Uterus (tissue), 4 donors: ENCODE results near the gene PREX1. TPM values are rescaled to one million over a fixed set of nuclear protein-coding genes. Genes with fewer than 3 reads are reported as not detected.

Experiments used
- DNase-seq, 2 donors: peaks; one replicate each; pipeline ENCODE4 v3.0.0-alpha.2; 2019 to 2020
- H3K27ac ChIP-seq, 2 donors: fragments of 200-600 bp; sonication (generic); 1 replicate in 1 of 2; 2 replicates in 1 of 2; pipeline ENCODE4 v1.5.1; 2016 to 2018
- H3K27me3 ChIP-seq, 2 donors: fragments of 200-600 bp; sonication (generic); one replicate each; pipeline ENCODE4 v1.5.1; 2018 to 2019; ENCODE audit warnings: control low read depth in 1 of 2
- H3K36me3 ChIP-seq, 2 donors: fragments of 200-600 bp; sonication (generic); one replicate each; pipeline ENCODE4 v1.5.1; 2019; ENCODE audit warnings: control low read depth in 1 of 2
- H3K4me1 ChIP-seq, 2 donors: fragments of 200-600 bp; sonication (generic); one replicate each; pipeline ENCODE4 v1.5.1; 2018 to 2019; ENCODE audit warnings: control low read depth in 1 of 2
- H3K4me3 ChIP-seq, 2 donors: fragments of 200-600 bp; sonication (generic); 1 replicate in 1 of 2; 2 replicates in 1 of 2; pipeline ENCODE4 v1.5.1; 2018 to 2019; ENCODE audit warnings: mild to moderate bottlenecking in 1 of 2
- H3K9me3 ChIP-seq, 2 donors: fragments of 200-600 bp; sonication (generic); one replicate each; pipeline ENCODE4 v1.5.1; 2019; ENCODE audit warnings: control low read depth in 1 of 2
- POLR2A ChIP-seq, 2 donors: fragments of 450-650 bp; IDR thresholded peaks; one replicate each; pipeline ENCODE4 v1.6.1; 2016; ENCODE audit warnings: antibody characterized with exemption in 2 of 2, mild to moderate bottlenecking in 1 of 2, moderate library complexity in 1 of 2
- intact Hi-C: fragments of 100-400 bp; cut with DNase I; formaldehyde crosslinking; loops from one replicate; pipeline ENCODE4 v1.15.1; 2023; ENCODE audit warnings: low total_unique reads
- total RNA-seq, 4 donors: library from RNA; depleted of rRNA in 3 of 4; stranded (reverse); fragments of >200 nt in 3 of 4; gene quantifications; one replicate each; pipeline versions ENCODE4 v1.1.0 to v1.2.4, GENCODE V29; 2014 to 2023
- TF ChIP-seq, protein P1 (sequence below), 4 experiments: fragments of 200-600 bp in 2 of 4; fragments of 450-650 bp in 2 of 4; sonication (generic) in 2 of 4; IDR thresholded peaks; one replicate each; pipeline ENCODE4 v1.5.1; 2016 to 2019; ENCODE audit warnings: antibody characterized with exemption in 4 of 4, mild to moderate bottlenecking in 2 of 4, moderate library complexity in 1 of 4
- donor health status: DM: yes; HTN: yes; CAD: no.

Gene PREX1
- total RNA-seq, 4 donors from 2014 or later = 3.6 to 19.7 (median 11.3) TPM

DNA sequence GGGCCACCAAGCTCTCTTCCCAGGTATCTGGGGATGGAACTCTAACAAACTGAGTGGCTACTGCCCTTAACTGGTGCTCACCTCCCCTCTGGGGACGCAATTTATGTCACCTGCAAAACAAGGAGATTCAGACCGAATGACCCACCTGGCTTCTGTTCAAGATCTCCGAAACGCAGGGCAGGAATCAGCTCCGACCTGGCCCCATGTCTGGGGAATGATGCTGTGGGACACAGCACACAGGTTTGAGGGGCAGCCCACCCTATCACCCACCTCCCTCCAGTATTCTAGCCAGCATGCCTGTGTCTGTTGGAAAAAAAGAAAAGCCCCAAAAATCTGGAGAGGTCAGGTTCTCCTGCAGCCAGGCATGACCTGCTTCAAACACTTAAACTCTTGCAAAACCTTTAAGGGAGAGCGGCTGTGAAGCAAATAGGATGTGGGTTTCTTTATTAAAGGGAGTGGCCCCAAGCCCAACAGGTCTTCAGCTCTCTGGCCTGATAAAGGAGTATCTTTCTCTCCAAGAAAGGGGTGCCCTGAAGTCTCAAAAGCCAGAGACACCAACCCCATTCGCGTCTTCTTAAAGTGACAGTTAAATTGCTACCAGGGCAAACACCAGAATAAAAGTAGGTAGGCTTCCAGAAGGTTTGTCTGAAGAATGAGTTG lies 6.4 kb downstream of the PREX1 start:
- Histone ChIP-seq H3K9me3 (no peaks in the 10 kb centered on the region), H3K4me1 (no peaks in the 10 kb centered on the region), H3K27ac (no peak overlapping the region), H3K27me3 (no peaks in the 10 kb centered on the region), H3K36me3 (no peaks in the 10 kb centered on the region), H3K4me3 (no peak overlapping the region)
- intact Hi-C loops = no loop called here
- TF ChIP-seq POLR2A (IDR thresholded peaks at IDR 0.05) = no peak
- TF ChIP-seq, protein P1, sequence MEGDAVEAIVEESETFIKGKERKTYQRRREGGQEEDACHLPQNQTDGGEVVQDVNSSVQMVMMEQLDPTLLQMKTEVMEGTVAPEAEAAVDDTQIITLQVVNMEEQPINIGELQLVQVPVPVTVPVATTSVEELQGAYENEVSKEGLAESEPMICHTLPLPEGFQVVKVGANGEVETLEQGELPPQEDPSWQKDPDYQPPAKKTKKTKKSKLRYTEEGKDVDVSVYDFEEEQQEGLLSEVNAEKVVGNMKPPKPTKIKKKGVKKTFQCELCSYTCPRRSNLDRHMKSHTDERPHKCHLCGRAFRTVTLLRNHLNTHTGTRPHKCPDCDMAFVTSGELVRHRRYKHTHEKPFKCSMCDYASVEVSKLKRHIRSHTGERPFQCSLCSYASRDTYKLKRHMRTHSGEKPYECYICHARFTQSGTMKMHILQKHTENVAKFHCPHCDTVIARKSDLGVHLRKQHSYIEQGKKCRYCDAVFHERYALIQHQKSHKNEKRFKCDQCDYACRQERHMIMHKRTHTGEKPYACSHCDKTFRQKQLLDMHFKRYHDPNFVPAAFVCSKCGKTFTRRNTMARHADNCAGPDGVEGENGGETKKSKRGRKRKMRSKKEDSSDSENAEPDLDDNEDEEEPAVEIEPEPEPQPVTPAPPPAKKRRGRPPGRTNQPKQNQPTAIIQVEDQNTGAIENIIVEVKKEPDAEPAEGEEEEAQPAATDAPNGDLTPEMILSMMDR (IDR thresholded peaks at IDR 0.05) = no peak
- DNase-seq = no peak

DNA sequence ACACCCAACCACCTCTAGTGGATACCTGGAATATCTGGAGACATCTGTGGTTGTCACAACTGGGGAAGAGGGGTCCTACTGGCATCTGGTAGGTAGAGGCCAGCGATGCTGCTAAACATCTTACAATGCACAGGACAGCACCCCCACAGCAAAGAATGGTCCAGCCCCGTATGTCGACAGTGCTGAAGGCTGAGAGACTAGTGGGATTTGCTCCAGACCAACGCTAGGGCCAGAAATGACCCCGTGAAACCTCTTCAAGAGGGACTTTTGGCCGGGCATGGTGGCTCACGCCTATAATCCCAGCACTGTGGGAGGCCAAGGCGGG lies 7.2 kb downstream of the PREX1 start:
- Histone ChIP-seq H3K36me3 (no peaks in the 10 kb centered on the region), H3K27ac (no peak overlapping the region), H3K4me1 (no peaks in the 10 kb centered on the region), H3K27me3 (no peaks in the 10 kb centered on the region), H3K9me3 (no peaks in the 10 kb centered on the region), H3K4me3 (no peak overlapping the region)
- TF ChIP-seq, protein P1 (IDR thresholded peaks at IDR 0.05) = no peak
- no peak for TF ChIP-seq POLR2A (IDR thresholded peaks at IDR 0.05)
- no peak for DNase-seq
- intact Hi-C loops = no loop called here

DNA sequence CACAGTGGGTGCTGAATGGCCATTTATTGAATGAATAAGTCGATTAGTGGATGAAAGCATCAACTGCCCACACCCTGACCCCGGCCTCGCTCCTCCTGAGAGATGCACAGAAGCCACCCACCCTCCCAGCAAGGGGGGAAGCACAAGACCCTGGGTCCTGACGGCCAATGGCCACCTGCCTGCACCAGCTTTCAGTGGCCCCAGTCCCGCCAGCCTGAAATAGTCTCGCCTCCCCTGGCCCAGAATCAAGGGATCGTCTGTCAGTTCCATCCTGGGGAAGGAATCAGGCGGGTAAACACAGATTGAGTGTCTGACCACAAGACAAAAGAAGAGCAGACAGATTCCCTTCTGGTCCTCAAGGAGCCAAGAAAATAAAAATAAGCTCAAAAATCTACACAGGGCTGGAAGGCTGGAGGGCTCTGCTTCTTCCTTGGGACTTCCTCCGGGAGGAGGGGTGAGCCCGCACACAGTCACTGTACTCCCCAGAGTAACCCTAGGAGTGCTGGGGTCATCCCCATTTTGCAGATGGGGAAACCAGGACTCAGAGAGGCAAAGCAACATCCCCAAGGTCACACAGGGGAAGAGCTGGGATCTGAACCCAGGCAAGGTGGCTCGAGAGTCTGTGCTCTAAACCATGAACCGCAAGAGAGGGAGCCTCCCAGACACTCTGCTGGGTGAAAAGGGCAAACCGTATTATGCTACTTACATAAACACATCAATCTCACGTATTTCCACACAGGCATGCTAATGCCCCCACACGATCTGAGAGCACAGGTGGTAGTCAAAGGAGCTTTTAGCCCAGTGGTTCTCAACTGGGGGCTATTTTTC lies 7.8 kb downstream of the PREX1 start:
- no peaks in the 10 kb centered on the region for H3K27me3 ChIP-seq
- H3K36me3 ChIP-seq = no peaks in the 10 kb centered on the region
- no peak overlapping the region for H3K27ac ChIP-seq
- TF ChIP-seq, protein P1 (IDR thresholded peaks at IDR 0.05) = no peak
- no peak for TF ChIP-seq POLR2A (IDR thresholded peaks at IDR 0.05)
- intact Hi-C loops = no loop called here
- H3K4me3 ChIP-seq = no peak overlapping the region
- no peaks in the 10 kb centered on the region for H3K4me1 ChIP-seq
- no peak for DNase-seq
- no peaks in the 10 kb centered on the region for H3K9me3 ChIP-seq

DNA sequence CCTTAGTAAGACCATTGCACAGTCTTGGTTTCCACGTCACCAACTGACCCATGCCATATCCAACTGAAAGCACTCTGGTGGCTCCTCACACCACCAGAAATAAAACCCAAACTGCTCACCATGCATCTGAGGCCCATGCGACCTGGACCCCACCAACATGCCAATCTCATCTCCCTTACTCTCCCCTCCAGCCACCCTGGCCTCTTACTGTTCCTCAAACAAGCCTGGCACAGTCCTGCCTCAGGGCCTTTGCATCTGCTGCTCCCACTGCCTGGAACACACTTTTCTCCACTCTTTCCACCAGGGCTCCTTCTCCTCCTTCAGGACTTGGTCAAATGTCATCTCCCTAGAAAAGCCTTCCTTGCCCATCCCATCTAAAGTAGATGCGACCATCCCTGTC lies 8.7 kb downstream of the PREX1 start:
- TF ChIP-seq POLR2A (IDR thresholded peaks at IDR 0.05) = no peak
- intact Hi-C loops = no loop called here
- Histone ChIP-seq H3K27ac (no peak overlapping the region), H3K36me3 (no peaks in the 10 kb centered on the region), H3K4me3 (no peak overlapping the region), H3K27me3 (no peaks in the 10 kb centered on the region), H3K4me1 (no peaks in the 10 kb centered on the region), H3K9me3 (no peaks in the 10 kb centered on the region)
- DNase-seq = no peak

DNA sequence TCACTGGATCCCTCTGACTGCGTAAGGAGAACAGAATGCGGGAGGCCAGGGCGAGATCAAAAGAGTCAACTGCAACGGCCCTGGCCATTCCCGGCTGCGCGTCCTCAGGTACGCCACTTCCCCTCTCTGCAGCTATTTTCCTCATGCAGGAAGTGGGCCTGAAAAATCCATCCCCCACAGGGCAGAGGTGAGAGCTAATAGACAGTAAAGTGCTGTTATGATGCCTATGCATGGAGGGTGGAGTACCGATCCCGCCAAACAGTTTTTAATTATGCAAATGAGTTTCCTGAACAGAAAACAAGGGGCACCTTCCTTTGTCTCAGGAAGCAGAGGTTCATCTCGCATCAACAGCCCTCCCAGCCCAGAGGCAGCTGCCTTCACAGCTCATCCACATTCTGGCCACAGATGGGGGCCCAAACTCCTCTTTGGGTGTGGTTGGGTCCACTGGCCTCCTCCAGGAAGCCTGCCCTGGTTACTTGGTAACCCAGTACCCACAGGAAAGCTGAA lies 9.3 kb downstream of the PREX1 start:
- H3K4me1 ChIP-seq = no peaks in the 10 kb centered on the region
- TF ChIP-seq, protein P1 (IDR thresholded peaks at IDR 0.05) = no peak
- no peak for TF ChIP-seq POLR2A (IDR thresholded peaks at IDR 0.05)
- no peaks in the 10 kb centered on the region for H3K9me3 ChIP-seq
- intact Hi-C loops = no loop called here
- no peaks in the 10 kb centered on the region for H3K36me3 ChIP-seq
- no peak overlapping the region for H3K27ac ChIP-seq
- H3K4me3 ChIP-seq = no peak overlapping the region
- no peaks in the 10 kb centered on the region for H3K27me3 ChIP-seq
- DNase-seq = no peak
